LoVo (cell line): ENCODE results near the gene PPBP.
"Not testable (repeated sequence)": the region's sequence is repeated elsewhere in the genome, so short reads cannot be mapped to it uniquely, and the experiment has no call there.

Experiments used
- DNase-seq: peaks from one replicate; pipeline ENCODE4 v3.0.0-alpha.2; 2016; ENCODE audit warnings: low spot score

Gene PPBP

DNA sequence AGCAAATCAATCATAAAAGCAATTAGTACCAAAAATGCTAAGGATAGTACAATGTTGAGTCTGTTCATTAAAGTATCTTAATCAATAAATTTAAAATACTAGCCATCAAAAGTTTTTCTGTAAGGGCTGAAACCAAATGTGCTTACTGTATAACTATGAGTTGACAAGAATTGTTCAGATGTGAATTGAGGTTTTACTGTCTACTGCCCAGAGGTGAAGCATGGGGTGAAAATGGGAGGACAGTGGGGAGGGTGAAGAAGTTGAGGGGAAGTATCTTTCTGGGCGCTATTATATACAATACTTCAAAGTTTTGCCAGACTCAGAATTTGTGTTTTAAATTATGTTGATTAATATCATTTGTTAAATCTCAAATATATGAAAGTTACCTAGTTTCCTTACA lies 4.1 kb upstream of the PPBP start:
- DNase-seq, result no peak

DNA sequence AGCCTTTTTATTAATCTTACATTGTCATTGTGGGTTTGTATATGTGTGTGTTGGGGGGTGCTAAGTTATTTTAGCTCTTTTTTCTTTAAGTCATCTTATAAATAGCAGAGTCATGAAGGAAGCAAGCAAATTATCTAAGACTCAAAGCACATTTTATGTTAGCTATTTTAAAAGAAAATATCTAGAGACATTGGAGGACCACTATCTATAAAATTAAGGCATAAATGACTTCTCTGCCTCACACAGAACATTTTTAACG lies 3.7 kb upstream of the PPBP start:
- DNase-seq, result no peak

- no peak for DNase-seq
These were observed 3.2 kb upstream of the PPBP start for GRCh38 chr4:73990988-73991741.

GRCh38 chr4:73989928-73990327 lies 1.9 kb upstream of the PPBP start:
- DNase-seq, result no peak

DNA sequence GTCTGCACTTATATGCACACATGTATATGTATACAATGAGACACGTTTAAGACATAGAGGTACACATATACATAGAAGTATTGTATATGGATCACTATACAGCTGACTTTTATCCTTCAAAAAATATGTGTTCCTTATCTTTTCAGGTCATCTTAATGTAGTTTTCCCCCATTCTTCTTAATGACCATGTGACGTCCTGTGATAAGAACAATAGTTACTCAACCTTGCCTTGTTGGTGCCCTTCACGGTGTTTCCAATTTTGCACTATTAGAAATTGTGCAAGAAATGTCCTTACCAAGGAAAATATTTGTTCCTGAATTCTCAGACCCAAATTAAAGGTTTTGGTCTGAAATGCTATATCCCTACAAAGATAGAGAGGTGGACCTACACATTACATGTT lies 1.0 kb upstream of the PPBP start:
- no peak for DNase-seq

DNA sequence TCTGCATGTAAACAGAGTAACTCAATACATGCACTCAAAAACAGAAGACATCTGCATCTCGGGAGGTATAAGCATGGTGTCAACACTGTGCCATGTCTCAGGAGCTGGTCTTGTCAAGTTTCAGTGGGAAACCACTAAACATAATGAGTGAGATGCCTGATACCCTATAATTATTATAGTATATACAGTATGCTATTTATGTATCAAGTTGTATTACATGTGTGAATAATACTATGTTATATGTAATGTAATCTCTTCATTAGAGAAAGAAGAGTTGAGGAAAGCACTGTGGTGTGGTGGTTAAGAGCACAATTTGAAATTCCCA lies 2.5 kb downstream of the PPBP start:
- DNase-seq, result no peak

GRCh38 chr4:73984736-73985527 lies 3.1 kb downstream of the PPBP start:
- DNase-seq, result no peak

- DNase-seq, result not testable (repeated sequence)
These were observed 6.8 kb downstream of the PPBP start for GRCh38 chr4:73981175-73981574.

DNA sequence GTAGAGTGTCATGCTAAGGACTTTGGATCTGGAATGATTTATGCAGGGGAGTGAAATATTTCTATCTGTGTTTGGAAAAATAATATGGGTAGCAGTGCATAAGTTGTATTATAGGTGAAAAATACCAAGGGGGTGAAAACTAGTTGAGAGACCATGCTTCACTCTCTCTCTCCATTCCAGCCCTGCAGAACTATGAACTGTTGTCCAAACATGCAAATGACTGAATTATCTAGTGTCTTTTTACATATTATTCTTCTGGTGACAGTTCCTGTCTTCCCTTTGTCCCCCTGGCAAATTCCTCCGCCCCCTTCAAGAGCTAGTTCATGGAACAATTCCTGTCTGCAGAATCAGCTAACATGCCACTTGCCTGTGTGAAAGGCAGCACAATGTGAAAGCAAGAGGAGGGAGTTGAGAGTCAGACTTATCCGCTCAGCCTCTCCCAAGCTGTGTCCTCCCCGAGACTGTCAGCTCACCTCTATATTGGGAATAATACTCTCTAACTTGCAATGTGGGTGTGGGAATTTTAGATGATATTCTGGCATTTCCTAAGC lies 8.5 kb downstream of the PPBP start:
- DNase-seq, result no peak

- DNase-seq, result peak; percentile 46
These were observed 9.1 kb downstream of the PPBP start for GRCh38 chr4:73978886-73979285.

GRCh38 chr4:73976716-73977115 lies 11.3 kb downstream of the PPBP start:
- DNase-seq, result no peak

DNA sequence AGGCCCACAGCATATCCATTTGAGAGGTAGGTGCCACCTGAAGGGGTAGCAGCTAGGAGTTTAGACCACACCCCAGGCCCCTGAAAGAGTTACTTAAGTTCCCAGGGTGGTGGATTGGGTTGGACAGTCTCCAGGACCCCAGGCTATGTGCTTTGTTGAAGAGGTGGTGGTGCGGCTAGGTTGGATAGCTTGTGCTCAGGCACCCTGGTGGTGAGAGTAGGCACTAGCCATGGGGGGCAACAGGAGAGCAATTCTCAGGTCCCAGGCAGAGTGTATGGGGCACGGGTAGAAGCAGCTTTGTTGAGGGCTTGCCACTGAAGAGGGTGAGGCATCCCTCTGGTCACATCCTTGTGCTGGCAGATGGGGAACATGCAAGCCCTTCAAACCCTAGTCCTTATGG lies 11.8 kb downstream of the PPBP start:
- no peak for DNase-seq

DNA sequence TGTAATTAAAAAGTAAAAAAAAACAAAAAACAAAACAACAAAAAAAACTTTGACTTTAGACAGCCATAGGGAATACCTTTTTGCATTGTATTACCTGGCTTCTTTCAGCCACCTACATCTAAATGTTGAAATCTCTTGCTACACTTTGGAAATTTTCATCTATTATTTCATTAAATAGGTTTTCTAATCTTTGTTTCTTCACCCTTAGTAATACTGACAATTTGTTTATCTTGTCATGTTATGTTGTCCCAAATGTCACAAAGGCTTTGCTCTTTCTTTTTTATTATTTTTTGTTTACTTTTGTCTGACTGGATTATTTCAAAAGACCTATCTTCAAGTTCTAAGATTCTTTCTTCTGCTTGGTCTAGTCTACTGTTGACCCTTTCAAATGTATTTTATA lies 13.6 kb downstream of the PPBP start:
- no peak for DNase-seq

- DNase-seq, result no peak
These were observed 17.0 kb downstream of the PPBP start for GRCh38 chr4:73970945-73971344.

DNA sequence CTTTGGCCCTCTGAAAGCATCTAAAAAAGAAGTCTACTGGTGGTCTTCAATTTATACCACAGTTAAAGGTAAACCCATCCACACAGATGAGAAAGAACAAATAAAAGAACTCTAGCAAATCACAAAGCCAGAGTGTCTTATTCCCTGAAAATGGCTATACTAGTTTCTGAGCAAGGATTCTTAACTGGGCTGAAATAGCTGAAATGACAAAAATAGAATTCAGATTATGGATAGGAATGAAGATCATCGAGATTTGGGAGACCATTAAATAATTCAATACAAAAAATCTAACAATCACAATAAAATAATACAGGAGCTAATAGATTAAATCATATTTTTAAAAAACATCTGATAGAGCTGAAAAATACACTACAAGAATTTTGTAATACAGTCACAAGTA lies 18.0 kb downstream of the PPBP start:
- DNase-seq, result no peak

DNA sequence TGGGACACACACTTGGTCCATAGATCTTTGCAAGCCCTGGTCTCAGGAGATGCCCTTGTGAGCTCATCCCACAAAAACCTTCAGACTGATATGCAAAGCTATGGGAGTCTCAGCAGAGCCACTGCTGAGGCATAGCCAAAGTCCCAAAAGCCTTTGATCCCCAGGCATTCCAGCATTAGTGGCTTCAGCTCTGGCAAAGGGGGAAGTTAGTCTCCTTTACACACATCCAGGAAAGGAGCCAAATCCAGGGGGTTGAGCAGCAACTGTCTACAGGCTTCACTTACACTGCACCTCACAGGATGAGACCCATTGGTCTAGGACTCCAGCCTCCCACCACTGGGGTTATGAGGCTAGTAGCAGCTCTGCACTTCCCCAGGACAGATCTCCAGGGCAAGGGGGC lies 20.1 kb downstream of the PPBP start:
- DNase-seq, result no peak

DNA sequence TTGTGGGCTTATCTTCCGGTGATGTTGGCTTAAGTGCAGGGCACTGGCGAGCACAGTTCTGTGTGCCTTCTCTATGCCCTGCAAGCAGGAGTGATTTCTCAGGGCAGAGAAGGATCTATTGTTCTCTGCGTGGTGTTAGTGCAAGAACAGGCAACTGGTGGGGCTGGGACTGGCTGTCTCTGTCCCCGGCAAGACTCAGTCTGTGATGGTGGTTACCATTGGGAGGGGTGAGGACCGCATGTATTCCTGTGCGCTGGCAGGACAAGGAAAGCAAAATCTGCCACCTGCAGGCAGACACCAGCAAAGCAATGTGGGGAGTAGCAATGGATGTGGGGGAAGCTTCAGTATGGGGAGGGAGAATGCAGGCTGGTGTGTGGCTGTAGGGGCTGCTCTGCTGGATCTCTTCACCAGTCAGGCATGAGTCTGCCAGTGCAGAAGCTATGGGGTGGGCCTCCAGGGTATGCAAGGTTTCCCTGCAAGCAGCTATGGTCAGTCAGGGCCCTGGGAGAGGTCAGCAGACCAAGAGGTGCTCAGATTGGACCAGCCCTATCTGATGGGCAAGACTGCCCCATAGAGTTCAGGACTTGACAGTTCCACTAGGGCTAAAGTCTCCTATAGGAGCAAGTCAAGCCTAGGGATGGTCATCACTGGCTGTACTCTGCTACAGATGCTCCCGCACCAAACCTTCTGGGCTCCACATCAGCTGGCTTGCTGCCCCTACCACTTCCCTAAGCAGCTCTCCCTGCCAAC lies 23.0 kb downstream of the PPBP start:
- DNase-seq, result no peak

DNA sequence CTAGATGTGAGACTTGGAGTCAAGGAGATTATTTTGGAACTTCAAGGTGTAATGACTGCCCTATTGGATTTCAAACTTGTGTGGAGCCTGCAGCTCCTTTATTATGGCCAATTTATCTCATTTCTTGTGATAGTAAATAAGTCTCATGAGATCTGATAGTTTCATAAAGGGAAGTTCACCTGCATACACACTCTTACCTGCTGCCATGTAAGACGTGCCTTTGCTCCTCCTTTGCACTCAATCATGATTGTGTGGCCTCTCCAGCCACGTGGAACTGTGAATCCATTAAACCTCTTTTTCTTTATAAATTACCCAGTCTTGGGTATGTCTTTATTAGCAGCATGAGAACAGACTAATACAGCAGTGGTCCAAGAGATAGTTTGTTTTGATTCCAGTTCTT lies 25.3 kb downstream of the PPBP start:
- DNase-seq, result no peak

- DNase-seq, result not testable (repeated sequence)
These were observed 28.9 kb downstream of the PPBP start for GRCh38 chr4:73959041-73959440.

- DNase-seq, result no peak
These were observed 35.6 kb downstream of the PPBP start for GRCh38 chr4:73952352-73952751.

DNA sequence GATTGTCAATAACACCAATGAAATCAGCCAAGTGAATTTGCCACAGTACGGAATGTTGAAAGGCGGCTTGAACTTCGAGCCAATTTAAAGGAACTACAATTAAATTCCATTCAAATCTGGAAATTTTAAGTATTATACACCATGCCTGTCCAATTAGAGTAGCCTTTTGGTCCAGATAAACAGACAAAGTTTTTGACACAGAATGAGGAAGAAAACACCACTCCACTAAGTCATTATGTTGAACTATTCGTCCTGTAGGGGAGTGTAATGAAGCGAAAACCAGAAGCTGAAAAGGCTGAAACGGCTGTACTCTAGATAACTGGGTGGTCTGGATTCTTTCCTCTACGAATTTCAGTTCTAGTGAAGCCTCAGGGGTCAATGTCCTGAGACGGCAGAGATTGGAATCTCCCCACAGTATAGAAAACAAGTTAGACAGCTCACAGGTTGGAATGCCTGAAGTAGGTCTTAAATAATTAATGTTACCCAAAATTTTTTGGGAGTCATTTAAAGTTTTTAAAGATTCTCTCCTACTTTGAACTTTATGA lies 37.5 kb downstream of the PPBP start:
- not testable (repeated sequence) for DNase-seq

GRCh38 chr4:73948990-73949706 lies 38.8 kb downstream of the PPBP start:
- DNase-seq, result peak; percentile 23
